Retinal pigment epithelial cell (primary cell): Measurements from ENCODE around the gene PSMC2.

Experiments used
- DNase-seq: peaks from one replicate; pipeline ENCODE4 v3.0.0-alpha.2; 2010; ENCODE audit warnings: low read depth
- H3K4me3 ChIP-seq: 2 replicates; pipeline ENCODE4 v1.5.1; 2011; ENCODE audit warnings: mild to moderate bottlenecking, low read length, control low read depth, moderate library complexity
- TF ChIP-seq, protein P1 (sequence below): conservative IDR thresholded peaks from 2 replicates; pipeline ENCODE4 v1.5.1; 2011; ENCODE audit warnings: low read depth, low read length, control low read depth, inconsistent platforms

Gene PSMC2

DNA sequence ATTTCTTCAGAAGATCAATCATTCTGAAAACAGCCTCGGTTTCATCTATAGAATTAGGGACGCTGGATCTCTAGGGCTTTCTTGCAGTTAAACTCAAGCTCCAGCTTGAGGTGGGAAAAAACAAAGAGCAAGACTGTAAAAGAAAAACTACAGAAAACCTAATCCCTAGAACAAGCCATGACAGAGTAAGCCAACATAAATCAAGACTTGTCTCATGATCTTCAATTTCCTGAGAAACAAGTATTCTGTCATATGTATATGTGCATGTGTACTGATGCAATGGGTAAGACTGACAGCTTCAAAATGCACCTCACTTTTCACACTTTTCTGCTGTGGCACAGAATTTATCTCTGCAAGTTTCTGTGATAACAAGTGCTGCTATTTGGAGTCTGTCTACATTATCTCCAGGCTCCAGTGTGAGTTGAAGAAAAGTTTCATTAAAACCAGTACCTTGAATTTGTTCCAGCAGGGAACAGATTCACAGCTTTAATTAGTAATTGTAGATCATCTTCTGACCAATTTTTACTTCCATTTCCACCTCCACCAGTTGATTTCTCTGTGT lies 31.0 kb upstream of the PSMC2 start:
- TF ChIP-seq, protein P1, sequence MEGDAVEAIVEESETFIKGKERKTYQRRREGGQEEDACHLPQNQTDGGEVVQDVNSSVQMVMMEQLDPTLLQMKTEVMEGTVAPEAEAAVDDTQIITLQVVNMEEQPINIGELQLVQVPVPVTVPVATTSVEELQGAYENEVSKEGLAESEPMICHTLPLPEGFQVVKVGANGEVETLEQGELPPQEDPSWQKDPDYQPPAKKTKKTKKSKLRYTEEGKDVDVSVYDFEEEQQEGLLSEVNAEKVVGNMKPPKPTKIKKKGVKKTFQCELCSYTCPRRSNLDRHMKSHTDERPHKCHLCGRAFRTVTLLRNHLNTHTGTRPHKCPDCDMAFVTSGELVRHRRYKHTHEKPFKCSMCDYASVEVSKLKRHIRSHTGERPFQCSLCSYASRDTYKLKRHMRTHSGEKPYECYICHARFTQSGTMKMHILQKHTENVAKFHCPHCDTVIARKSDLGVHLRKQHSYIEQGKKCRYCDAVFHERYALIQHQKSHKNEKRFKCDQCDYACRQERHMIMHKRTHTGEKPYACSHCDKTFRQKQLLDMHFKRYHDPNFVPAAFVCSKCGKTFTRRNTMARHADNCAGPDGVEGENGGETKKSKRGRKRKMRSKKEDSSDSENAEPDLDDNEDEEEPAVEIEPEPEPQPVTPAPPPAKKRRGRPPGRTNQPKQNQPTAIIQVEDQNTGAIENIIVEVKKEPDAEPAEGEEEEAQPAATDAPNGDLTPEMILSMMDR, result no peak
- no peak for DNase-seq
- H3K4me3 ChIP-seq, result no peak overlapping the region

DNA sequence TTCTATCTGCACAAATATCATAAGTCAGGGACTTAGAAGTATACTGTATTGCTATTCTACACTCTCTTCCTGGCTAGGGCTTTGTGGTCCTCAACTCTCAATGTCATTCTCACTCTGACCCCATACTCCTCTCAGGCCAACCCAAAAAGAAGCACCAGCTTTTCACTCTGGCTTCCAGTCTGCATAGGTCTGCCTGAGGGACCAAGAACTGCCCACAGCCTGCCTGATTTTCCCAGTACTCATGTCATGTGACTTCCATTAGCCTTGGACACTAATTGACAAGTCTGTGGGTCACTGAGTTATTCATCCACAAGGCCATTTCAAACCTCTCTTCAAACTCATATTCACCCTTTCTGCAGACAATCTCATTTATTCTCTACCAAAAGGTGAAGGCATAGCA lies 30.4 kb upstream of the PSMC2 start:
- no peak overlapping the region for H3K4me3 ChIP-seq
- TF ChIP-seq, protein P1, result no peak

DNA sequence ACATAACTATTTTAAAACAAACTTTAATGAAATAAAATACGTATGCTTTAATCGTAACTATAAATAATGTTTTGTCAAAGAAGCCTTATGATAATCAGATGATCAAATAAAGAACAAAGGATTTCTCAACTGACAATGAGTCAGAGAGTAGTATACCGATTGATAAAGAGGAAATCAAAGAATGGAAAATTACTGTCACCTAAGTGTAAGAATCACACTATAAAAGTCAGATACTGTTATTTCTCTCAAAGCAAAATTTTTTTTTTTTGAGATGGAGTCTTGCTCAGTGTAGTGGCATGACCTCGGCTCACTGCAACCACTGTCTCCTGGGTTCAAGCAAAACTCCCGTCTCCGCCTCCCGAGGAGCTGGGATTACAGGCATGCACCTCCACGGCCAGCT lies 21.7 kb upstream of the PSMC2 start:
- TF ChIP-seq, protein P1, result no peak
- DNase-seq, result no peak
- H3K4me3 ChIP-seq, result no peak overlapping the region

More for the DNA sequence above, 30.4 kb upstream of the PSMC2 start:
- no peak for DNase-seq

DNA sequence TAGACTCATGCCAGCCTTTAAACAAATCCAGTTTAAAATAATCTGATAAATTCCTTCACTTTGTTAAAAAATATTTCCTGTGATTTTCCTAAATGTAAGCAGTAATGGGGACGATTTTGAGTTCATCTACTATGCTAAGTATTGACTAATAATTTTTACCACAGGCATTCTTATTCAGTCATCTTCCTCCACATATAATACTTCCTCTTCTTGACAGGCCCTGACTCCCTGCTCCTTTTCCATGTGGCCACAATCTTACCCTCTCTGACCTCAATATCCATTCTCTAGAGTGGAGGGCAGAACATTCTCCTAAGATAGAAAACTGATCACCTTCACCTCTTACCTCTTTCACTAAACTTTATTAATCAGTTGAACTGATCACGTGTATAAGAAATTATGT lies 10.7 kb upstream of the PSMC2 start:
- TF ChIP-seq, protein P1, result no peak
- H3K4me3 ChIP-seq, result no peak overlapping the region
- no peak for DNase-seq

DNA sequence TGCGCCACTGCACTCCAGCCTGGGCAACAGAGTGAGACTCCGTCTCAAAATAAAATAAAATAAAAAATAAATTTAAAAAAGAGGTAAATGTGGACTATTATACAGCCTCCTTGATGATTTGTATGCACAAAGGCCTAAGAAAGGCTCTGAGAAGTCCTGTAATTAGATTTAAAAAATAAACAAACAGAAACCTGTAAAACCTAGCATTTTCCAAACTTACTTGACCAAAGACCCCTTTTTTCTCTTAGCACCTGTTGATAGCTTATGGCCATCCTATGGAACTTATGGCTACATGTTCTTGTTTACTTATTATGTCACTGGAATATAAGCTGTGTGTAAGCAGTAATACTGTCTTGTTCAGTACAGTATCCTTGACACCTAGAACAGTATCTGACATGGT lies 8.6 kb upstream of the PSMC2 start:
- TF ChIP-seq, protein P1, result no peak
- H3K4me3 ChIP-seq, result no peak overlapping the region
- no peak for DNase-seq

DNA sequence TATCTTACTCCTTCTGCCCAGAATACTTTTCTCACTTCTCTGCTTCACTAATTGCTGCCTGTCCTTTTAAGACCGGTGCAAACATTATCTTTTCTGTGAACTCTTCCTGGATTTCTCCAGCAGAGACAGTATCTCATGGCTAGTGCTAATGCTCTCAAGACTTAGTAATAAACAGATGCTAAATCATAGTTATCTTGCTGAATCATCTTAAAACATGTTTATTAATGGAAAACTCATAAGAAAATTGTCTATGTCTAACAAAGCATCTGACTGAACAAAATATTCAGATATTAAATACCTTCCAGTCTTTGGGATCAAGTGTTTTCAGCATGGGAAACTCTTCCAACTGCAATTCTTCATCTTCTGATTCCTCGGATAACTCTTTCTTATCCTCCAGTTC lies 6.0 kb upstream of the PSMC2 start:
- no peak overlapping the region for H3K4me3 ChIP-seq
- TF ChIP-seq, protein P1, result no peak
- no peak for DNase-seq

DNA sequence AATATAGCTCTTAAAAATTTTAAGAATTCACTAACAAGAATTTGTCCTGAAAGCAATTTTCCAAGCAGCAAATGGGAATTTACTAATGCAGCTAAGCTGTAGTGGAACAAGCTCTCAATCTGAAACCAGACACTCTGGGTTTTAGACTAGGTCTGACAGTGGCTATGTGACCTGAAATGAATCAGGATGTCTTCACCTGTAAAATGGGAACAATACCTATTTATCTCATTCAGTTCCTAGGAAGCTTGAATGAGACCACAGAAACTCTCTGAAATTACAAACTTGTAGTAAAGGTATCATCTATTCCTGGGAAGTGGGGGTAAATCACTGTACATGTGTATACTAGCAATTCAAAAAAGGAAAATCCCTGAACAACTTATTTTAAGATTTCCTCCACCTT lies 4.1 kb upstream of the PSMC2 start:
- peak overlapping the region; percentile 95 for H3K4me3 ChIP-seq
- no peak for DNase-seq
- TF ChIP-seq, protein P1, result no peak
